GM18507 (cell line): ENCODE data around the gene MCC.

Experiments
- DNase-seq: peaks from one replicate; pipeline ENCODE4 v3.0.0; 2011; ENCODE audit warnings: low read depth; ENCODE audit not compliant: insufficient read length; ENCODE audit errors: extremely low spot score
- FAIRE-seq: peaks from 2 replicates; lab custom pipeline; 2011; peaks lifted over from hg19 to GRCh38; lab: Jason Lieb, UNC

The MCC gene

DNA sequence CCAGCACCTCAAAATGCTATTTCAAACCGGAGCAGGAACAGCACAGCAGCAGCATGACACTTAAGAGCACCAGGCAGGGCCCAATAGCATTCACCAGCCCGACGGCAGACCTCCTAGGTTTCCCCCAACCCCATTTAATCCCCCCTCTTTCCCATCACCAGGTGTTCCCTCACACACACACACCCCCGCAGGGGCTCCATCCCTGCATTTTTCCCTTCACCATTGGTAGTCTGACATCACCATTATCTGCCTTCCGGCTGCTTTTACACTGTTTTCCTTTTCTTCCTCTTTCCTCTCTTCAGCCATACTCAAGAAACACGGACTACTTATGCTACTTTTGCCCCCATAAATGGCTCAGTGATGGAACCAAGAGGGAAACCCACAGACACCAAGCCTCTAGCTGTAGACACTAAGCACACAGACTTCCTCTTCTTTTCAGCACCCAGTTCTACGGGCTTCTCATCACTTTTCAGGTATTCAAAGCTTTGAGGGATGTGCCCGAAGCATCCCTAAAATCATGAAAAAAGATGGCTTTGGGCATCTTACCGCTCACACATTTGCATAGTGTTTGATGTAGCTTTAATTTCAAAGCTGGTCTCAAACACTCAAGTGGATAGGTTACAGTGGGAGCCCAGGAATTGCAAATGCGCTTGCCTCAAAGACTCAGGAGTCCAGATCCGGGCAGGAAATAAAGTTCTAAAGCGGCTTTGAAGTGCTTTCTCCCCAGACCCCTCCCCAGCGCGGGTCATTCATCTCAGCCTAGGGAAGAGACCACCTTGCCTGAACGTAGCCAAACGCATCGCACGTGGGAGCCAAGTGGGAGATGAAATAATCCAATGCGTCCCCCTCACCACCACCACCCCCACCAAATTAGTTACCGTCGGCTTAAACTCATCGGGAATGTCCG, 194.9 kb downstream of the MCC start:
- DNase-seq = no peak
- FAIRE-seq = peak; percentile 70

GRCh38 chr5:113292462-113292861, 195.8 kb downstream of the MCC start:
- no peak for FAIRE-seq
- no peak for DNase-seq

DNA sequence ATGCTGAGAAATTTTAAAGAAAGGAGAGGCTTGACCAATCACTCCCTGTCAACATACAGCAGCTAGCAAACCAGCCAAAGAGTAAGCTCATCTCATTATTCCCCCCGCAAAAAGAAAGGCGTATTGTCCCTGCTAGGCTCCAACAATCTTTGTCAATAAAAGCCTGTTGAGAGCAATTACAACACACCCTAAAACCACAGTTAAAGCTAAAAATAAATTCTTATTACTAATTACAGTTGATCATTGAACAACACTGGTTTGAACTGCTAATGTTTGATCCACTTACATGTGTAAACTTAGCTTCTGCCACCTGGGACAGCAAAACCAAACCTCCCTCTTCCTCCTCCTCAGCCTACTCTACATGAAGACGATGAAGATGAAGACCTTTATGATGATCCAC, 204.7 kb downstream of the MCC start:
- DNase-seq = no peak
- peak; percentile 70 for FAIRE-seq

- peak; percentile 15 for FAIRE-seq
- no peak for DNase-seq
These were observed 205.8 kb downstream of the MCC start for GRCh38 chr5:113282472-113282871.

DNA sequence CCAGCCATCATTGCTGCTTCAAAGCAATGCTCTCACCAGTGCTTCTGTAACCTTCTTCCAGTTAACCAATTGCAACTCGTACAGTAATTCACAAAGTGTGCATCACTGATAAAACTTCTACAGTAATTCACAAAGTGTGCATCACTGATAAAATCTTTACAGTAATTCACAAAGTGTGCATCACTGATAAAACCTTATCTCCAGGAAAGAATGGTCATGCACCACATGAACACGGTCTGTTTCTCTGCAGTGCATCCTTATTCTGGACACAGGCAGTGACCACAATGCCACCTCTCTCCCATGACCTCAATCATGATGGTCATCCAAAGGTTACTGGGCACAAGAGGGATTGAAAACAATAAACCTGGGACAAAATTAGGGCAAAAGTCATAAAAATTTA, 207.1 kb downstream of the MCC start:
- FAIRE-seq (no peak), DNase-seq (no peak)

- FAIRE-seq = no peak
- no peak for DNase-seq
These were observed 207.7 kb downstream of the MCC start for GRCh38 chr5:113280541-113280940.

DNA sequence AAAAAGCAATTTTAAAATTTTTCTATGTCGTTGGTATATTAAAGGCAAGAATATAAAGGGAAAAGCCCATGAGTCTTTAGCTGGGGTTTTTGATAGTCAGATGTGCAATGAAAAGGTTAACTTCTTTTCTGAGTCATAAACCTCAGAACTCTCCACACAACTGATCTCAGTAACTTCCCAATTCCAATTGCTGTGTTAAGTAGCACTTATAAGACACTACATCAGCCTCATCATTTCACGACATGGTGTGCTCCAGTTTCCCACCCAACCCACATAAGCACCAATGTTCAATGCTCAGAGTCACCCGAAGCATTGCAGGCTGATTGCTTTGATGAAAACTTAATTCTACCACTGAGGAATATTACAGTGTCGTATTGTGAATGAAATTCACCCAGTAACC, 209.3 kb downstream of the MCC start:
- DNase-seq = no peak
- FAIRE-seq = peak; percentile 62

DNA sequence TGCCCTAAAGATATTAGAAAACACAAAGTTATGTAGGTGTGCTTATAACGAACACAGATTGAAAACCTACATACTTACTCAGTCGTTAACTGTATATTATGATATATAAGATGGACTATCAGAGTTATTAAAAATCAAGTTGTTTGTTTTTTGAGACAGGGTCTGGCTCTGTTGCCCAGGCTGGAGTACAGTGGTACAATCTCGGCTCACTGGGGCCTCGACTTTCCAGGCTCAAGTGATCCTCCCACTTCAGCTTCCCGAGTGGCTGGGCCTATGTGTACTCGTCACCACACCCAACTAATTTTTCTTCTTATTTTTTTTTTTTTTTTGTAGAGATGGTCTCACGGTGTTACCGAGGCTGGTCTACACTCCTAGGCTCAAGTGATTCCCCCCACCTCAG, 211.8 kb downstream of the MCC start:
- no peak for FAIRE-seq
- no peak for DNase-seq

- no peak for FAIRE-seq
- no peak for DNase-seq
These were observed 212.3 kb downstream of the MCC start for GRCh38 chr5:113276001-113276400.

GRCh38 chr5:113274836-113275414, 213.3 kb downstream of the MCC start:
- no peak for FAIRE-seq
- DNase-seq = no peak

DNA sequence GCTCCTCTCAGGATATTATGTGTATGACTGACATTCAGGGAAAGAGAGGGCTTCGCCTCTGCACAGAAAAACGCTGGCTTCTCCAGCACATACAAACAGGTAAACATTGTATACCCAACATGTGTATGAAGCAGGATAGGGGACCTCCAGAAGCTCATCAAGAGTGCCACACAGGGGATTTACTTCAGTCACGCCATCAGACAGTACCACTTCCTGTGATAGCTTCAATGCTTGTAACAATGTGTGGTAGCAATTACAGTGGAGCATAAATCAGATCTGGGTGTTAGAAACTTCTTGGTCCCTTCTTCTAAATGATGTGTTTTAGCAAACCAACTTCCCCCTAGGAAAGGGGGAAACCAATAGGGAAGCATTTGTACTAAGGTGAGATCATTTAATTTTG, 214.3 kb downstream of the MCC start:
- FAIRE-seq (peak; percentile 77), DNase-seq (no peak)

DNA sequence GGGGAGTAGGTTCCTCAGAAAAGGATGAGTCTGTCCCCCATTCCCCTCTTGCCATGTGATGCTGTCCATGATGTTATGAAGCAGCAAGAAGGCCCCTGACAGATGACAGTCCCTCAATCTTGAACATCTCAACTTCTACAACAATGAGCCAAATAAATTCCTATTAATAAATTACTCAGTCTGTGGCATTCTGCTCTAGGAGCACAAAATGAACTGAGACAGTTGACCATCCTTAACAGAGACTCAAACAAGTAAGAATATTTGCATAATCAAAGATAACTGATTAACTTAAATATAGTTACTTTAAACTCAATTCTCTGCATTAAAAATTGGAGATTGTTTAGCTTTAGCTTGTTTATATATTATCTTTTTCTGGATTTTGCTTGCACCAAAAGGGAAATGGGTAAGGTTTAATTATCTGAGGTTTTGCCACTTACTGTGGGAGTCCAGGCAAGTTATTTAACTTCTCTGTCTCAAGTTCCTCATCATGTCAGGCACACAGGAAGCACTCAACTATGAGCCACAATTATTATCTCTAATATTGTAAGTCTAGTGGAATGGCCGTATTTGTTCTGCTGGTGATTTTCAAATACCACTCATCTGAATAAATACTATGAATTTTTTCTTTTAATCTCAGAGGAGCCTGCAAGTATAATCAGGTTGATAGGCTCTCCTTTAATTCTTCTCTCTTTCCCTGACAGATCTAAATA, 216.4 kb downstream of the MCC start:
- FAIRE-seq = peak; percentile 45
- DNase-seq = no peak

- DNase-seq = no peak
These were observed 217.2 kb downstream of the MCC start for GRCh38 chr5:113271015-113271414.

GRCh38 chr5:113270086-113270485, 218.2 kb downstream of the MCC start:
- no peak for DNase-seq
- FAIRE-seq = no peak

More at GRCh38 chr5:113271015-113271414, 217.2 kb downstream of the MCC start:
- FAIRE-seq = no peak

- no peak for FAIRE-seq
These were observed 218.9 kb downstream of the MCC start for GRCh38 chr5:113269023-113269997.

DNA sequence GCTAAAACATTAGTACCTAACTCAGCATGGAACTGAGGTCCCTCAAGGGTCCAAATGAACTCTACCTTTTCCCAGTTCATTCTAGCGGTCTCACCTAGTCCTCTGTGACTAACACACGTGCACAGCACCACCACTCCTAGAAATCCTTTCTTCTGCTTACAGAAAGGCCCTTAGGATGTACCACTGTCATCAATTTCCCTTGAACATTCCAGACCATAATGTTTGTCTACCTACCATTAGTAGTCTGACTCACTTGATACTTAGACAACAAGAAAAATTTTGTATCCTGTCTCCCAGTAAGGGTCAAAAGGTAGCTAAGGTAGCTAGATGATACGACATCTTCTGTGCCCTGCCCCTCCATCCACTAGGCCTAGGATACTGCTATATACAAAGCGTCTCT, 220.0 kb downstream of the MCC start:
- FAIRE-seq (no peak), DNase-seq (no peak)

More at GRCh38 chr5:113269023-113269997, 218.9 kb downstream of the MCC start:
- no peak for DNase-seq

DNA sequence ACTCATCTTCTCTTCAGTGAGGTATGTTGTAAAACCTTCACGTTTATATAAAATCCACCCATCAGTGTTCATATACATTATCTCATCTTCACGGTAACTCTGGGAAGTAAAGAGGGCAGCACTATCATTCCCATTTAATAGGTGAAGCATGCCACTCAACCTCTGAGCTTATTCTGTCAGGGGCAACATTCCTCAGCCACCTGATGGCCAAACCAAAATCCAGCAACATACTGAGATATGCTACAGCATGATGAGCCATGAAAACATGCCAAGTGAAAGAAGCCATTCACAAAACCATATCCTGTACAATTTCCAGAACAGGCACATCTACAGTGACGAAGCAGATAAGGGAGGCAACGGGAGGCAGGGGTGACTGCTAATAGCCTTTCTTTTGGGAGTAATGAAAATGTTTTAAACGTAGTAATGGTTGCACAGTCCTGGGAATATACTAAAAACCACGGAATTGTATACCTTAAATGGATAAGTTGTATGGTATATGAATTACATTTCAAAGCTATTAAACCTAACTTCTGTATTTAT, 220.8 kb downstream of the MCC start:
- FAIRE-seq = no peak
- no peak for DNase-seq

GRCh38 chr5:113266913-113267227, 221.4 kb downstream of the MCC start:
- FAIRE-seq (no peak), DNase-seq (no peak)

GRCh38 chr5:113266227-113266912, 221.9 kb downstream of the MCC start:
- FAIRE-seq = peak; percentile 5
- DNase-seq = no peak
